Measurements from ENCODE around the gene ATP8A2. TPM values are rescaled to one million over a fixed set of nuclear protein-coding genes. Genes with fewer than 3 reads are reported as not detected.

Gene ATP8A2
- total and polyA plus RNA-seq, 2 of the 4 experiments (the other 2 are of a cell fraction), result 0.02 to 0.18 TPM

DNA sequence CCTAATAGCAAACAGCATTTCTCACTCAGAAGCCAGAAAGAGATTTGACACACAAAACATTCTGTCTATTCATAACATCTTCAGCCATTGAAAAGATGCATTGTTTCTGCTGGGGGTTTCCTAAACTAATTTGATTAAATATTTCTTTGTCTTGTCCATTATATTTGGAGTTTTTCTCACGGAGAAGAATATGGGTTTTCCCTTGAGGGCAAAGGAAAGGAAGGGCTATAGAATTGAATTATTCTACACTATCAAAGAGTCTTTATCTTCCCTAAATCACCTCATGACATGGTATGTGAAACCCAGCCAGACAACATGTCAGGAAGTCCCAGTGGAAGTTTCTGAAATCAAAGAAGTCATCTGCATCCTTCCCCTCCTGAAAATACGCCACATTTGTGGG, 493.6 kb downstream of the ATP8A2 start:
- no peak overlapping the region for H4K5ac ChIP-seq (ENCODE audit: low read depth, low read length)
- ATAC-seq (ENCODE audit: low read depth), result no peak
- H3K9me1 ChIP-seq (ENCODE audit: insufficient read depth, low read length), result no peaks in the 10 kb centered on the region
- H3K4me2 ChIP-seq (ENCODE audit: low read depth, low read length), result no peak overlapping the region
- POLR2A ChIA-PET (ENCODE audit: unreplicated experiment), result no interaction called here
- no peak for DNase-seq
- H3K56ac ChIP-seq (ENCODE audit: extremely low read depth, insufficient read depth, low read length), result no peak overlapping the region
- H3K79me1 ChIP-seq (ENCODE audit: low read depth in 1 of 2, low read length in 2 of 2), result no peaks in the 10 kb centered on the region
- H3K9ac ChIP-seq (ENCODE audit: low read depth, low read length), result no peak overlapping the region
- H3K27ac ChIP-seq (ENCODE audit: insufficient read depth, low read length), result no peak overlapping the region
- no peak overlapping the region for H2BK120ac ChIP-seq (ENCODE audit: low read depth, low read length)
- no peak for TF ChIP-seq MAFK (IDR thresholded peaks at IDR 0.05; ENCODE audit: low read depth, low read length)
- TF ChIP-seq, protein P1, sequence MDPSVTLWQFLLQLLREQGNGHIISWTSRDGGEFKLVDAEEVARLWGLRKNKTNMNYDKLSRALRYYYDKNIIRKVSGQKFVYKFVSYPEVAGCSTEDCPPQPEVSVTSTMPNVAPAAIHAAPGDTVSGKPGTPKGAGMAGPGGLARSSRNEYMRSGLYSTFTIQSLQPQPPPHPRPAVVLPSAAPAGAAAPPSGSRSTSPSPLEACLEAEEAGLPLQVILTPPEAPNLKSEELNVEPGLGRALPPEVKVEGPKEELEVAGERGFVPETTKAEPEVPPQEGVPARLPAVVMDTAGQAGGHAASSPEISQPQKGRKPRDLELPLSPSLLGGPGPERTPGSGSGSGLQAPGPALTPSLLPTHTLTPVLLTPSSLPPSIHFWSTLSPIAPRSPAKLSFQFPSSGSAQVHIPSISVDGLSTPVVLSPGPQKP (IDR thresholded peaks at IDR 0.05; ENCODE audit: borderline replicate concordance, low read depth, low read length), result no peak
- no peak for TF ChIP-seq SMC3 (IDR thresholded peaks at IDR 0.05; ENCODE audit: low read depth, low read length)
- TF ChIP-seq CHD1 (IDR thresholded peaks at IDR 0.05; ENCODE audit: low read depth, low read length), result no peak
- TF ChIP-seq FOS (IDR thresholded peaks at IDR 0.05; ENCODE audit: low read depth, low read length), result no peak
- no peak for TF ChIP-seq RFX5 (IDR thresholded peaks at IDR 0.05; ENCODE audit: low read depth, low read length)
- TF ChIP-seq, protein P2, sequence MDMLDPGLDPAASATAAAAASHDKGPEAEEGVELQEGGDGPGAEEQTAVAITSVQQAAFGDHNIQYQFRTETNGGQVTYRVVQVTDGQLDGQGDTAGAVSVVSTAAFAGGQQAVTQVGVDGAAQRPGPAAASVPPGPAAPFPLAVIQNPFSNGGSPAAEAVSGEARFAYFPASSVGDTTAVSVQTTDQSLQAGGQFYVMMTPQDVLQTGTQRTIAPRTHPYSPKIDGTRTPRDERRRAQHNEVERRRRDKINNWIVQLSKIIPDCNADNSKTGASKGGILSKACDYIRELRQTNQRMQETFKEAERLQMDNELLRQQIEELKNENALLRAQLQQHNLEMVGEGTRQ (IDR thresholded peaks at IDR 0.05; ENCODE audit: low read depth, low read length), result no peak
- no peak for TF ChIP-seq MAZ (IDR thresholded peaks at IDR 0.05; ENCODE audit: borderline replicate concordance, low read depth, low read length)
- H3K4me3 ChIP-seq (ENCODE audit: insufficient read depth, low read depth, low read length), result no peak overlapping the region
- no peaks in the 10 kb centered on the region for H3K4me1 ChIP-seq (ENCODE audit: control insufficient read depth, insufficient read depth, low read length)
- no peak overlapping the region for H2AFZ ChIP-seq (replicated peaks; ENCODE audit: low read length, poor library complexity)
- H4K91ac ChIP-seq (ENCODE audit: insufficient read depth, low read depth, low read length), result no peak overlapping the region
- no peaks in the 10 kb centered on the region; the same call in 1 of the 2 replicates for H3K27me3 ChIP-seq (ENCODE audit: control insufficient read depth, insufficient read depth, low read length)
- no peak overlapping the region for H2BK20ac ChIP-seq (ENCODE audit: low read depth, low read length)
- no CpG with 5 or more reads among the region's 2 CpGs for WGBS, 2 experiments (ENCODE audit: extremely low coverage in 2 of 2, insufficient read length in 1 of 2)
- no peak overlapping the region for H3K18ac ChIP-seq (ENCODE audit: low read depth, low read length)
- no peak overlapping the region for H3K23ac ChIP-seq (ENCODE audit: low read depth, low read length)
- dilution Hi-C loops (cut with HindIII; ENCODE audit: low sequenced_read_pairs, unreplicated experiment) (no loop called here), intact Hi-C loops (cut with micrococcal nuclease) (no loop called here), in situ Hi-C loops (cut with MboI; ENCODE audit: low sequenced_read_pairs) (no loop called here)
- H3K4ac ChIP-seq (ENCODE audit: low read depth, low read length), result no peak overlapping the region
- no peak overlapping the region for H4K8ac ChIP-seq (ENCODE audit: low read depth in 2 of 2, low read length in 2 of 2)
- CTCF ChIA-PET, result no interaction called here
- no peaks in the 10 kb centered on the region for H3K36me3 ChIP-seq (ENCODE audit: control insufficient read depth, insufficient read depth, low read length)
- BruUV-seq (replicated peaks), result no TSS peak
- H3K14ac ChIP-seq (replicated peaks; ENCODE audit: low read depth, low read length), result no peak overlapping the region
- no peak overlapping the region for H2BK15ac ChIP-seq (ENCODE audit: low read depth, low read length)
- no peaks in the 10 kb centered on the region for H3K9me3 ChIP-seq (ENCODE audit: control insufficient read depth, insufficient read depth, low read length)
- H2AK9ac ChIP-seq (replicated peaks; ENCODE audit: low read depth, low read length, poor library complexity), result no peak overlapping the region
- H2BK5ac ChIP-seq (ENCODE audit: low read depth, low read length, poor library complexity, severe bottlenecking), result no peak overlapping the region
- H2AK5ac ChIP-seq (ENCODE audit: low read depth, low read length), result no peak overlapping the region
- H4K20me1 ChIP-seq (ENCODE audit: insufficient read depth, low read length), result no peaks in the 10 kb centered on the region
